ENCODE results near the gene SH3BP2. TPM values are rescaled to one million over a fixed set of nuclear protein-coding genes. Genes with fewer than 3 reads are reported as not detected.
"Not testable (repeated sequence)": the region's sequence is repeated elsewhere in the genome, so short reads cannot be mapped to it uniquely, and the experiment has no call there.

Gene SH3BP2
- polyA plus RNA-seq, 1 experiment, result 14.8 TPM

GRCh38 chr4:2761035-2761923, 31.6 kb upstream of the SH3BP2 start:
- H3K27ac ChIP-seq (ENCODE audit: low read depth, low read length), result no peak overlapping the region
- no peaks in the 10 kb centered on the region; the same call in 1 of the 2 replicates for H3K9me3 ChIP-seq (ENCODE audit: control insufficient read depth, insufficient read depth, low read length)
- no peaks in the 10 kb centered on the region for H3K27me3 ChIP-seq (ENCODE audit: control insufficient read depth, insufficient read depth, low read length)
- CTCF ChIA-PET, result no interaction called here
- POLR2A ChIA-PET, result no interaction called here
- H3K4me3 ChIP-seq (ENCODE audit: low read depth, low read length), result no peak overlapping the region
- peak; percentile 28; the same call in 1 of the 2 replicates for TF ChIP-seq CTCF (IDR thresholded peaks at IDR 0.05; ENCODE audit: low read depth, low read length)
- DNase-seq (ENCODE audit: low read depth, low spot score), result no peak

- POLR2A ChIA-PET, result no interaction called here
- no peaks in the 10 kb centered on the region; the same call in 1 of the 2 replicates for H3K9me3 ChIP-seq (ENCODE audit: control insufficient read depth, insufficient read depth, low read length)
- no peak for TF ChIP-seq CTCF (IDR thresholded peaks at IDR 0.05; ENCODE audit: low read depth, low read length)
- no peaks in the 10 kb centered on the region for H3K27me3 ChIP-seq (ENCODE audit: control insufficient read depth, insufficient read depth, low read length)
- no peak overlapping the region for H3K27ac ChIP-seq (ENCODE audit: low read depth, low read length)
- DNase-seq (ENCODE audit: low read depth, low spot score), result no peak
- no peak overlapping the region for H3K4me3 ChIP-seq (ENCODE audit: low read depth, low read length)
- CTCF ChIA-PET, result no interaction called here
Observed at GRCh38 chr4:2762048-2762447, 30.8 kb upstream of the SH3BP2 start.

- not testable (repeated sequence) for H3K4me3 ChIP-seq (ENCODE audit: low read depth, low read length); H3K9me3 ChIP-seq (ENCODE audit: control insufficient read depth, insufficient read depth, low read length); H3K27ac ChIP-seq (ENCODE audit: low read depth, low read length); H3K27me3 ChIP-seq (ENCODE audit: control insufficient read depth, insufficient read depth, low read length); DNase-seq (ENCODE audit: low read depth, low spot score)
- CTCF ChIA-PET, result interaction anchor here (0.9 to 1.9 kb wide), 12 partner anchors 11 to 205 kb away, joined by 3 to 11 read pairs (median 4); no protein-coding TSS in a partner anchor
- POLR2A ChIA-PET, result interaction anchor here (0.9 to 2.1 kb wide), 2 partner anchors 18 to 56 kb away, joined by 4 to 9 read pairs; no protein-coding TSS in a partner anchor
Observed at GRCh38 chr4:2762486-2763370, 30.2 kb upstream of the SH3BP2 start.

GRCh38 chr4:2763511-2763967, 29.3 kb upstream of the SH3BP2 start:
- Histone ChIP-seq H3K9me3 (ENCODE audit: control insufficient read depth, insufficient read depth, low read length) (no peaks in the 10 kb centered on the region; the same call in 1 of the 2 replicates), H3K27me3 (ENCODE audit: control insufficient read depth, insufficient read depth, low read length) (no peaks in the 10 kb centered on the region), H3K4me3 (ENCODE audit: low read depth, low read length) (peak overlapping the region; percentile 59; the same call in 1 of the 2 replicates), H3K27ac (ENCODE audit: low read depth, low read length) (no peak overlapping the region)
- ChIA-PET POLR2A (interaction anchor here (0.6 to 2.1 kb wide), 4 partner anchors 17 to 79 kb away, joined by 3 to 9 read pairs (median 4); no protein-coding TSS in a partner anchor), CTCF (interaction anchor here (0.6 to 1.9 kb wide), 25 partner anchors 10 to 591 kb away, joined by 3 to 11 read pairs (median 3); no protein-coding TSS in a partner anchor)
- DNase-seq (ENCODE audit: low read depth, low spot score), result no peak
- no peak for TF ChIP-seq CTCF (IDR thresholded peaks at IDR 0.05; ENCODE audit: low read depth, low read length)

- CTCF ChIA-PET, result no interaction called here
- DNase-seq (ENCODE audit: low read depth, low spot score), result no peak
Observed at GRCh38 chr4:2765832-2766526, 26.9 kb upstream of the SH3BP2 start.

More at GRCh38 chr4:2765832-2766526, 26.9 kb upstream of the SH3BP2 start:
- no peak for TF ChIP-seq CTCF (IDR thresholded peaks at IDR 0.05; ENCODE audit: low read depth, low read length)
- no peak overlapping the region for H3K4me3 ChIP-seq (ENCODE audit: low read depth, low read length)
- peaks cover 4% of the 10 kb centered on the region for H3K27me3 ChIP-seq (ENCODE audit: control insufficient read depth, insufficient read depth, low read length)
- no peak overlapping the region for H3K27ac ChIP-seq (ENCODE audit: low read depth, low read length)
- POLR2A ChIA-PET, result no interaction called here
- H3K9me3 ChIP-seq (ENCODE audit: control insufficient read depth, insufficient read depth, low read length), result peaks cover 5% of the 10 kb centered on the region; the same call in 1 of the 2 replicates
